A549 (cell line): ENCODE measurements around the gene TNIK.

Experiments
- CTCF ChIP-seq: fragments of >200 bp; sonication (Bioruptor Twin); formaldehyde crosslinking; IDR thresholded peaks from 3 replicates; pipeline ENCODE4 v1.5.1; 2016
- EP300 ChIP-seq, 2 experiments: fragments of >200 bp; sonication (Bioruptor Twin); formaldehyde crosslinking; IDR thresholded peaks; 2 replicates in 1 of 2; 3 replicates in 1 of 2; pipeline ENCODE4 v1.6.1; 2016 to 2017
- PHF8 ChIP-seq: fragments of 200-600 bp; sonication (generic); IDR thresholded peaks from 2 replicates; pipeline ENCODE4 v1.6.1; 2016; ENCODE audit warnings: low read depth, mild to moderate bottlenecking, antibody characterized with exemption, moderate library complexity, borderline replicate concordance
- POLR2A ChIP-seq: IDR thresholded peaks from 2 replicates; pipeline ENCODE4 v1.6.1; 2012; ENCODE audit warnings: mild to moderate bottlenecking, low read length
- RFX5 ChIP-seq: fragments of 450-650 bp; IDR thresholded peaks from 2 replicates; pipeline ENCODE4 v1.7.1; 2014; ENCODE audit warnings: antibody characterized with exemption, mild to moderate bottlenecking, moderate library complexity

- no peak for TF ChIP-seq CTCF
- no peak for TF ChIP-seq POLR2A
- no peak for TF ChIP-seq EP300 (IDR thresholded peaks at IDR 0.05)
- no peak for TF ChIP-seq RFX5
- TF ChIP-seq PHF8, result no peak
Observed at GRCh38 chr3:171297951-171298350, 162.3 kb downstream of the TNIK start.
